Neural cell (in vitro differentiated cells): Measurements from ENCODE around the gene ANKS1B.

Experiments
- EZH2 ChIP-seq: fragments of 200-600, 300-800 bp; shearing (Covaris generic), sonication (generic); IDR thresholded peaks from 2 replicates; pipeline ENCODE4 v1.6.1; 2014; ENCODE audit warnings: antibody characterized with exemption, low read length, borderline replicate concordance, mild to moderate bottlenecking; ENCODE audit not compliant: insufficient read depth, poor library complexity, severe bottlenecking
- REST ChIP-seq: IDR thresholded peaks from 2 replicates; pipeline ENCODE4 v1.6.1; 2012; ENCODE audit warnings: borderline replicate concordance
- SMC3 ChIP-seq: fragments of 450-650 bp; conservative IDR thresholded peaks from 2 replicates; pipeline ENCODE4 v1.6.1; 2014; ENCODE audit warnings: antibody characterized with exemption, mild to moderate bottlenecking, moderate library complexity; ENCODE audit not compliant: poor library complexity
- TF ChIP-seq, protein P1 (sequence below): fragments of 450-650 bp; IDR thresholded peaks from 2 replicates; pipeline ENCODE4 v1.5.1; 2014; ENCODE audit warnings: antibody characterized with exemption, mild to moderate bottlenecking, moderate library complexity; ENCODE audit not compliant: poor library complexity, severe bottlenecking

DNA sequence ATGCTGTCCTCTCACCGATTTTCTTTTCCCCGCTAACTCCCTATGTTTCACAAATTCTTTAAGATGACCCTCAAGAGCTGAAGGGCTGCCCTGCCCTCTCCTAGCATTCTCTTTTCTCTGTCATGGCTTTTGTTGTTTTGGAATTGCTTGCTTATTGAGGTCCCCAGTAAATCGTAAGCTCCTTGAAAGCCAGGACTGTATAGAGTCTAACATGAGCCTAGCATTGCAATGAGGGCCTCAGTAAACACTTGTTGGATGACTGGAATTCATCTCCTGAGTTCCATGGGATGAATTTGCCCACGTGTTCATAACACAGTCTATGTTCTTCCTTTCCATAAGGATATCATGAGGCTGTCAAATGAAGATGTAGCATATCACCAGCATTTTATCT, 1247.4 kb downstream of the ANKS1B start:
- TF ChIP-seq, protein P1, sequence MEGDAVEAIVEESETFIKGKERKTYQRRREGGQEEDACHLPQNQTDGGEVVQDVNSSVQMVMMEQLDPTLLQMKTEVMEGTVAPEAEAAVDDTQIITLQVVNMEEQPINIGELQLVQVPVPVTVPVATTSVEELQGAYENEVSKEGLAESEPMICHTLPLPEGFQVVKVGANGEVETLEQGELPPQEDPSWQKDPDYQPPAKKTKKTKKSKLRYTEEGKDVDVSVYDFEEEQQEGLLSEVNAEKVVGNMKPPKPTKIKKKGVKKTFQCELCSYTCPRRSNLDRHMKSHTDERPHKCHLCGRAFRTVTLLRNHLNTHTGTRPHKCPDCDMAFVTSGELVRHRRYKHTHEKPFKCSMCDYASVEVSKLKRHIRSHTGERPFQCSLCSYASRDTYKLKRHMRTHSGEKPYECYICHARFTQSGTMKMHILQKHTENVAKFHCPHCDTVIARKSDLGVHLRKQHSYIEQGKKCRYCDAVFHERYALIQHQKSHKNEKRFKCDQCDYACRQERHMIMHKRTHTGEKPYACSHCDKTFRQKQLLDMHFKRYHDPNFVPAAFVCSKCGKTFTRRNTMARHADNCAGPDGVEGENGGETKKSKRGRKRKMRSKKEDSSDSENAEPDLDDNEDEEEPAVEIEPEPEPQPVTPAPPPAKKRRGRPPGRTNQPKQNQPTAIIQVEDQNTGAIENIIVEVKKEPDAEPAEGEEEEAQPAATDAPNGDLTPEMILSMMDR: no peak
- TF ChIP-seq SMC3 (no peak), REST (no peak), EZH2 (no peak)
